HepG2 (cell line): Measurements from ENCODE around the gene POPDC2. TPM values are rescaled to one million over a fixed set of nuclear protein-coding genes. Genes with fewer than 3 reads are reported as not detected.

ENCODE experiments used
- ATAC-seq: fragments of 200-7000 bp; cut with Tn5 transposase; 3 replicates; pipeline ENCODE4 v1.9.1; 2020; ENCODE audit warnings: mild to moderate bottlenecking, moderate library complexity
- BruUV-seq: library from RNA; stranded (reverse); fragments of 400-500 nt; replicated peaks from 2 replicates; lab custom pipeline; 2021; lab: Mats Ljungman, UMichigan
- CTCF ChIA-PET: fragments of 300-600 bp; formaldehyde crosslinking; extraction: SDS; loops from one replicate; lab custom pipeline; 2021; ENCODE audit warnings: low total read pairs, inconsistent platforms, low intra/inter-chr PET ratio; lab: Yijun Ruan, JAX
- POLR2A ChIA-PET: fragments of 350-600 bp; sonication (Branson Sonifier 250); formaldehyde crosslinking; loops from one replicate; lab custom pipeline; 2020; ENCODE audit warnings: antibody characterized with exemption, inconsistent platforms; lab: Yijun Ruan, JAX
- DNase-seq: peaks from one replicate; pipeline ENCODE4 v3.0.0-alpha.2; 2015; ENCODE audit warnings: low spot score
- FAIRE-seq: peaks from 3 replicates; lab custom pipeline; 2011; peaks lifted over from hg19 to GRCh38; lab: Jason Lieb, UNC
- H2AFZ ChIP-seq: one replicate; pipeline ENCODE4 v1.6.1; 2011; ENCODE audit warnings: low read length, inconsistent platforms
- H3K27ac ChIP-seq: fragments of 300-600 bp; 3 replicates; pipeline ENCODE4 v1.8.0; 2011; ENCODE audit warnings: mixed run types, mild to moderate bottlenecking, mixed read lengths, low read length, inconsistent platforms; ENCODE audit not compliant: insufficient read depth; ENCODE audit errors: extremely low read length
- H3K27me3 ChIP-seq, 2 experiments: fragments of 200-600 bp in 1 of 2; 2 replicates in 1 of 2; 3 replicates in 1 of 2; pipeline versions ENCODE4 v1.6.0 to v1.8.0; 2011; ENCODE audit warnings: low read length in 2 of 2, mild to moderate bottlenecking in 2 of 2, moderate library complexity in 2 of 2, inconsistent platforms in 1 of 2; ENCODE audit not compliant: insufficient read depth in 2 of 2, control insufficient read depth in 1 of 2
- H3K36me3 ChIP-seq, 2 experiments: fragments of 200-600 bp in 1 of 2; replicated peaks in 1 of 2; 2 replicates in 1 of 2; 3 replicates in 1 of 2; pipeline versions ENCODE4 v1.5.1 to v1.8.0; 2011; ENCODE audit warnings: low read length in 2 of 2, inconsistent platforms in 1 of 2; ENCODE audit not compliant: insufficient read depth in 2 of 2, control insufficient read depth in 1 of 2
- H3K4me1 ChIP-seq: 2 replicates; pipeline ENCODE4 v1.5.1; 2012; ENCODE audit warnings: low read length, inconsistent platforms; ENCODE audit not compliant: insufficient read depth
- H3K4me2 ChIP-seq: 2 replicates; pipeline ENCODE4 v1.6.0; 2011; ENCODE audit warnings: low read depth, low read length, inconsistent platforms
- H3K4me3 ChIP-seq, 3 experiments: fragments of 200-600 bp in 1 of 3; sonication (generic), shearing (Covaris generic) in 1 of 3; replicated peaks in 1 of 3; 2 replicates each; pipeline ENCODE4 v1.5.1; 2011 to 2016; ENCODE audit warnings: low read length in 3 of 3, inconsistent platforms in 2 of 3, low read depth in 2 of 3, mild to moderate bottlenecking in 2 of 3, control low read depth in 1 of 3, mixed read lengths in 1 of 3; ENCODE audit not compliant: insufficient read depth in 1 of 3
- H3K79me2 ChIP-seq: one replicate; pipeline ENCODE4 v1.6.1; 2011; ENCODE audit warnings: low read length, inconsistent platforms; ENCODE audit not compliant: insufficient read depth
- H3K9ac ChIP-seq: 2 replicates; pipeline ENCODE4 v1.6.0; 2011; ENCODE audit warnings: mild to moderate bottlenecking, low read depth, low read length, inconsistent platforms; ENCODE audit not compliant: insufficient read depth
- H3K9me3 ChIP-seq: 2 replicates; pipeline ENCODE4 v1.5.1; 2012; ENCODE audit warnings: mild to moderate bottlenecking, low read length
- H4K20me1 ChIP-seq: 2 replicates; pipeline ENCODE4 v1.6.0; 2011; ENCODE audit warnings: inconsistent platforms, mild to moderate bottlenecking, low read length, moderate library complexity; ENCODE audit not compliant: insufficient read depth
- DNMT1 ChIP-seq: sonication (generic); formaldehyde crosslinking; IDR thresholded peaks from 2 replicates; pipeline ENCODE4 v1.5.1; 2020; ENCODE audit warnings: mild to moderate bottlenecking, missing genetic modification reagents
- FOXA1 ChIP-seq, 2 experiments: fragments of 450-650 bp in 1 of 2; sonication (generic) in 1 of 2; formaldehyde crosslinking in 1 of 2; IDR thresholded peaks; 2 replicates each; pipeline versions ENCODE4 v1.4.0 to v1.6.1; 2016 to 2020; ENCODE audit warnings: missing genetic modification reagents in 1 of 2
- ISL2 ChIP-seq: sonication (generic); formaldehyde crosslinking; IDR thresholded peaks from 2 replicates; pipeline ENCODE4 v1.5.0; 2020; ENCODE audit warnings: missing genetic modification reagents
- MNT ChIP-seq: fragments of 450-650 bp; IDR thresholded peaks from 2 replicates; pipeline ENCODE4 v1.6.1; 2016
- MXI1 ChIP-seq: IDR thresholded peaks from 3 replicates; pipeline ENCODE4 v1.6.1; 2012; ENCODE audit warnings: low read depth, low read length, inconsistent platforms, borderline replicate concordance
- PLRG1 ChIP-seq: fragments of 450-650 bp; conservative IDR thresholded peaks from 2 replicates; pipeline ENCODE4 v1.6.1; 2016
- RFXAP ChIP-seq: sonication (generic); formaldehyde crosslinking; IDR thresholded peaks from 2 replicates; pipeline ENCODE4 v1.4.0; 2020; ENCODE audit warnings: missing genetic modification reagents, borderline replicate concordance
- SCMH1 ChIP-seq: sonication (generic); formaldehyde crosslinking; IDR thresholded peaks from 2 replicates; pipeline ENCODE4 v1.9.0; 2021; ENCODE audit warnings: missing genetic modification reagents, mild to moderate bottlenecking, borderline replicate concordance
- XRCC5 ChIP-seq: fragments of 200-400 bp; formaldehyde crosslinking; optimal IDR thresholded peaks from 2 replicates; pipeline ENCODE3; 2017; ENCODE audit warnings: mild to moderate bottlenecking, low read length
- ZFP37 ChIP-seq: sonication (generic); formaldehyde crosslinking; IDR thresholded peaks from 2 replicates; pipeline ENCODE4 v1.4.0; 2020; ENCODE audit warnings: missing genetic modification reagents, borderline replicate concordance
- ZKSCAN8 ChIP-seq: IDR thresholded peaks from 2 replicates; pipeline ENCODE4 v1.6.1; 2016; ENCODE audit warnings: borderline replicate concordance, missing genetic modification reagents, missing compliant biosample characterization
- ZNF207 ChIP-seq: fragments of 450-650 bp; IDR thresholded peaks from 2 replicates; pipeline ENCODE4 v1.6.1; 2016; ENCODE audit warnings: antibody characterized with exemption, borderline replicate concordance
- ZNF350 ChIP-seq: sonication (generic); formaldehyde crosslinking; IDR thresholded peaks from 2 replicates; pipeline ENCODE4 v1.4.0; 2020; ENCODE audit warnings: mild to moderate bottlenecking, low read depth, missing genetic modification reagents, borderline replicate concordance
- ZNF850 ChIP-seq: sonication (generic); formaldehyde crosslinking; conservative IDR thresholded peaks from 2 replicates; pipeline ENCODE4 v1.9.0; 2021; ENCODE audit warnings: mild to moderate bottlenecking, missing genetic modification reagents
- WGBS: methylation state at CpG from one replicate; pipeline ENCODE4 v1.1.6; 2017; ENCODE audit warnings: low lambda C conversion rate; 5-methylcytosine and 5-hydroxymethylcytosine counted together
- in situ Hi-C: cut with HindIII; loops from 2 replicates; pipeline ENCODE4 v1.10.0; 2017; ENCODE audit warnings: low pct_unique_long_range_greater_than_20kb; ENCODE audit not compliant: extremely low pct_ligation_motif_present
- intact Hi-C: fragments of 100-400 bp; cut with micrococcal nuclease; formaldehyde crosslinking; loops from one replicate; pipeline ENCODE4 v1.10.0; 2022; ENCODE audit not compliant: unreplicated experiment
- polyA plus RNA-seq, 8 experiments: library from polyadenylated mRNA; depleted of rRNA in 3 of 8; stranded (reverse) in 7 of 8; unstranded in 1 of 8; fragments of >200 nt; fragmentation: Illumina TruSeq in 4 of 8; extraction: Trizol in 4 of 8; gene quantifications; 2 replicates each; pipeline versions ENCODE4 v1.2.1 to v1.2.3, GENCODE V29; 2011 to 2016; ENCODE audit warnings: low read depth in 4 of 8, missing spikeins in 1 of 8, mixed read lengths in 1 of 8; ENCODE audit not compliant: insufficient read depth in 1 of 8
- total RNA-seq, 5 experiments: library from RNA; depleted of rRNA; stranded (reverse); fragments of >200 nt; fragmentation: Illumina TruSeq; extraction: Trizol; gene quantifications; 2 replicates each; pipeline ENCODE4 v1.2.3, GENCODE V29; 2016; ENCODE audit warnings: low read depth in 1 of 5
- TF ChIP-seq, protein P1 (sequence below): sonication (generic); formaldehyde crosslinking; IDR thresholded peaks from 2 replicates; pipeline ENCODE4 v1.5.0; 2020; ENCODE audit warnings: missing genetic modification reagents, mild to moderate bottlenecking, borderline replicate concordance
- TF ChIP-seq, protein P2 (sequence below): sonication (generic); formaldehyde crosslinking; IDR thresholded peaks from 2 replicates; pipeline ENCODE4 v1.4.0; 2020; ENCODE audit warnings: mild to moderate bottlenecking, missing genetic modification reagents

POPDC2 gene
- total and polyA plus RNA-seq, 2 of the 13 experiments (the other 11 are each of a cell fraction or from before 2014, with no cell fraction given): 0.18 to 0.58 TPM

DNA sequence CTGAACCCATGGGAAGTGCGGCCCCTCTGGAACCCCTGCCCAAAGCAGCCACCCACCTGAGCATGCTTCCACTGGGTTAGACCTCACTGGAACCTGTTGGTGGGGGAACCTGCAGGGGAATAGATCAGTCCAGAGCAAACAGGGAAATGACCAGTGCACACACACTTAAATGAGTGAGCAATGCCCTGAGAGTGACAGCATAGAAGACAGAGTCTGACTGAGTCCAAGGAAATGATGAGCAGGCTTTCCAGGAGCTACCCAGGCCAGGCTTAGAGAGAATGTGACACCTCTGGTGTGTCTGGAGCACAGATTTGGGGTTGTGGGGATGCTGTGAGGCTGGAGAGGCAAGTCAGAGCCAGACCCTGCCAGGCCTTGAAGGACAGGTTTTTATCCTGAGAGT is 34.2 kb downstream of the POPDC2 start (continued):
- TF ChIP-seq, protein P1, sequence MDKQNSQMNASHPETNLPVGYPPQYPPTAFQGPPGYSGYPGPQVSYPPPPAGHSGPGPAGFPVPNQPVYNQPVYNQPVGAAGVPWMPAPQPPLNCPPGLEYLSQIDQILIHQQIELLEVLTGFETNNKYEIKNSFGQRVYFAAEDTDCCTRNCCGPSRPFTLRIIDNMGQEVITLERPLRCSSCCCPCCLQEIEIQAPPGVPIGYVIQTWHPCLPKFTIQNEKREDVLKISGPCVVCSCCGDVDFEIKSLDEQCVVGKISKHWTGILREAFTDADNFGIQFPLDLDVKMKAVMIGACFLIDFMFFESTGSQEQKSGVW (CRISPR knock-in tag): no peak
- no peak for TF ChIP-seq ZKSCAN8
- no peak for TF ChIP-seq RFXAP
- TF ChIP-seq, all 625 proteins: peak for 0

- no TSS peak for BruUV-seq
- Histone ChIP-seq H3K27me3 (peaks cover 2 to 10% of the 10 kb centered on the region in 2 experiments; a peak in 2 of 5 replicates), H3K9ac (no peak overlapping the region), H4K20me1 (no peaks in the 10 kb centered on the region), H3K9me3 (no peaks in the 10 kb centered on the region), H3K4me2 (no peak overlapping the region), H3K4me1 (no peaks in the 10 kb centered on the region), H3K36me3 (no peaks in the 10 kb centered on the region), H3K79me2 (no peaks in the 10 kb centered on the region), H2AFZ (no peak overlapping the region), H3K27ac (no peak overlapping the region), H3K4me3 (no peak overlapping the region)
- DNase-seq (no peak), FAIRE-seq (no peak), ATAC-seq (peak; percentile 61)
- CTCF ChIA-PET: no interaction called here
- WGBS: 6% methylated on average over 5 of the region's 8 CpGs
- intact Hi-C loops (no loop called here), in situ Hi-C loops (no loop called here)
- POLR2A ChIA-PET: no interaction called here
- TF ChIP-seq ZNF850 (CRISPR knock-in tag) (no peak), SCMH1 (no peak), ISL2 (CRISPR knock-in tag) (no peak), ZFP37 (CRISPR knock-in tag) (no peak), ZNF207 (no peak), XRCC5 (no peak), DNMT1 (CRISPR knock-in tag) (no peak), ZNF350 (CRISPR knock-in tag) (no peak), MXI1 (no peak), PLRG1 (no peak), FOXA1 (IDR thresholded peaks at IDR 0.05) (no peak), FOXA1 (CRISPR knock-in tag; IDR thresholded peaks at IDR 0.05) (no peak), MNT (no peak)
- TF ChIP-seq, protein P2, sequence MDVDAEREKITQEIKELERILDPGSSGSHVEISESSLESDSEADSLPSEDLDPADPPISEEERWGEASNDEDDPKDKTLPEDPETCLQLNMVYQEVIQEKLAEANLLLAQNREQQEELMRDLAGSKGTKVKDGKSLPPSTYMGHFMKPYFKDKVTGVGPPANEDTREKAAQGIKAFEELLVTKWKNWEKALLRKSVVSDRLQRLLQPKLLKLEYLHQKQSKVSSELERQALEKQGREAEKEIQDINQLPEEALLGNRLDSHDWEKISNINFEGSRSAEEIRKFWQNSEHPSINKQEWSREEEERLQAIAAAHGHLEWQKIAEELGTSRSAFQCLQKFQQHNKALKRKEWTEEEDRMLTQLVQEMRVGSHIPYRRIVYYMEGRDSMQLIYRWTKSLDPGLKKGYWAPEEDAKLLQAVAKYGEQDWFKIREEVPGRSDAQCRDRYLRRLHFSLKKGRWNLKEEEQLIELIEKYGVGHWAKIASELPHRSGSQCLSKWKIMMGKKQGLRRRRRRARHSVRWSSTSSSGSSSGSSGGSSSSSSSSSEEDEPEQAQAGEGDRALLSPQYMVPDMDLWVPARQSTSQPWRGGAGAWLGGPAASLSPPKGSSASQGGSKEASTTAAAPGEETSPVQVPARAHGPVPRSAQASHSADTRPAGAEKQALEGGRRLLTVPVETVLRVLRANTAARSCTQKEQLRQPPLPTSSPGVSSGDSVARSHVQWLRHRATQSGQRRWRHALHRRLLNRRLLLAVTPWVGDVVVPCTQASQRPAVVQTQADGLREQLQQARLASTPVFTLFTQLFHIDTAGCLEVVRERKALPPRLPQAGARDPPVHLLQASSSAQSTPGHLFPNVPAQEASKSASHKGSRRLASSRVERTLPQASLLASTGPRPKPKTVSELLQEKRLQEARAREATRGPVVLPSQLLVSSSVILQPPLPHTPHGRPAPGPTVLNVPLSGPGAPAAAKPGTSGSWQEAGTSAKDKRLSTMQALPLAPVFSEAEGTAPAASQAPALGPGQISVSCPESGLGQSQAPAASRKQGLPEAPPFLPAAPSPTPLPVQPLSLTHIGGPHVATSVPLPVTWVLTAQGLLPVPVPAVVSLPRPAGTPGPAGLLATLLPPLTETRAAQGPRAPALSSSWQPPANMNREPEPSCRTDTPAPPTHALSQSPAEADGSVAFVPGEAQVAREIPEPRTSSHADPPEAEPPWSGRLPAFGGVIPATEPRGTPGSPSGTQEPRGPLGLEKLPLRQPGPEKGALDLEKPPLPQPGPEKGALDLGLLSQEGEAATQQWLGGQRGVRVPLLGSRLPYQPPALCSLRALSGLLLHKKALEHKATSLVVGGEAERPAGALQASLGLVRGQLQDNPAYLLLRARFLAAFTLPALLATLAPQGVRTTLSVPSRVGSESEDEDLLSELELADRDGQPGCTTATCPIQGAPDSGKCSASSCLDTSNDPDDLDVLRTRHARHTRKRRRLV (CRISPR knock-in tag): no peak
These were observed 34.8 kb downstream of the POPDC2 start for GRCh38 chr3:119625451-119626153.
